Activated B cell treated with CpG ODN at 0.5 μM for 24 hours (primary cell): ENCODE data around the gene CTNND2. TPM values are rescaled to one million over a fixed set of nuclear protein-coding genes. Genes with fewer than 3 reads are reported as not detected.

Experiments used
- ATAC-seq: fragments of 200-7000 bp; cut with Tn5 transposase; one replicate; pipeline ENCODE4 v1.10.0; 2021; ENCODE audit warnings: low read depth, mild to moderate bottlenecking, moderate library complexity
- CTCF ChIA-PET: fragments of 350-600 bp; sonication (Branson Sonifier 250); formaldehyde crosslinking; loops from one replicate; lab custom pipeline; 2021; ENCODE audit warnings: antibody characterized with exemption; lab: Charles Lee
- POLR2A ChIA-PET: fragments of 350-600 bp; sonication (Branson Sonifier 250); formaldehyde crosslinking; loops from one replicate; lab custom pipeline; 2021; ENCODE audit warnings: antibody characterized with exemption; lab: Charles Lee
- DNase-seq: peaks from one replicate; pipeline ENCODE4 v3.0.0; 2022
- H3K27ac Mint-ChIP-seq: one replicate; pipeline ENCODE4 v1.8.0; 2020; ENCODE audit warnings: mixed read lengths
- H3K27me3 Mint-ChIP-seq: one replicate; pipeline ENCODE4 v1.8.0; 2021; ENCODE audit warnings: mixed read lengths
- H3K36me3 Mint-ChIP-seq: one replicate; pipeline ENCODE4 v1.8.0; 2021; ENCODE audit warnings: low read depth, mixed read lengths
- H3K4me1 Mint-ChIP-seq: one replicate; pipeline ENCODE4 v1.8.0; 2021; ENCODE audit warnings: mixed read lengths
- H3K4me3 Mint-ChIP-seq: one replicate; pipeline ENCODE4 v1.8.0; 2020; ENCODE audit warnings: mild to moderate bottlenecking, mixed read lengths
- H3K9me3 Mint-ChIP-seq: one replicate; pipeline ENCODE4 v1.8.0; 2020; ENCODE audit warnings: mixed read lengths
- intact Hi-C: fragments of 100-400 bp; cut with micrococcal nuclease; formaldehyde crosslinking; loops from one replicate; pipeline ENCODE4 v1.15.1; 2024
- total RNA-seq: library from RNA; stranded (reverse); gene quantifications from 2 replicates; pipeline ENCODE4 v1.2.3, GENCODE V29; 2022
- TF ChIP-seq, protein P1 (sequence below): fragments of 200-600 bp; IDR thresholded peaks from one replicate; pipeline ENCODE4 v1.8.0; 2022; ENCODE audit warnings: antibody characterized with exemption, mild to moderate bottlenecking

Gene CTNND2
- total RNA-seq, 1 donor from 2014 or later: not detected

GRCh38 chr5:10934783-10935355 is 969.4 kb downstream of the CTNND2 start:
- ChIA-PET CTCF (no interaction called here), POLR2A (no interaction called here)
- ATAC-seq: no peak
- Mint-ChIP-seq H3K4me1 (no peaks in the 10 kb centered on the region), H3K27me3 (peaks cover 7% of the 10 kb centered on the region), H3K36me3 (no peaks in the 10 kb centered on the region), H3K27ac (no peak overlapping the region), H3K9me3 (peaks cover 4% of the 10 kb centered on the region), H3K4me3 (no peak overlapping the region)
- intact Hi-C loops: no loop called here
- TF ChIP-seq, protein P1, sequence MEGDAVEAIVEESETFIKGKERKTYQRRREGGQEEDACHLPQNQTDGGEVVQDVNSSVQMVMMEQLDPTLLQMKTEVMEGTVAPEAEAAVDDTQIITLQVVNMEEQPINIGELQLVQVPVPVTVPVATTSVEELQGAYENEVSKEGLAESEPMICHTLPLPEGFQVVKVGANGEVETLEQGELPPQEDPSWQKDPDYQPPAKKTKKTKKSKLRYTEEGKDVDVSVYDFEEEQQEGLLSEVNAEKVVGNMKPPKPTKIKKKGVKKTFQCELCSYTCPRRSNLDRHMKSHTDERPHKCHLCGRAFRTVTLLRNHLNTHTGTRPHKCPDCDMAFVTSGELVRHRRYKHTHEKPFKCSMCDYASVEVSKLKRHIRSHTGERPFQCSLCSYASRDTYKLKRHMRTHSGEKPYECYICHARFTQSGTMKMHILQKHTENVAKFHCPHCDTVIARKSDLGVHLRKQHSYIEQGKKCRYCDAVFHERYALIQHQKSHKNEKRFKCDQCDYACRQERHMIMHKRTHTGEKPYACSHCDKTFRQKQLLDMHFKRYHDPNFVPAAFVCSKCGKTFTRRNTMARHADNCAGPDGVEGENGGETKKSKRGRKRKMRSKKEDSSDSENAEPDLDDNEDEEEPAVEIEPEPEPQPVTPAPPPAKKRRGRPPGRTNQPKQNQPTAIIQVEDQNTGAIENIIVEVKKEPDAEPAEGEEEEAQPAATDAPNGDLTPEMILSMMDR: no peak
- no peak for DNase-seq

DNA sequence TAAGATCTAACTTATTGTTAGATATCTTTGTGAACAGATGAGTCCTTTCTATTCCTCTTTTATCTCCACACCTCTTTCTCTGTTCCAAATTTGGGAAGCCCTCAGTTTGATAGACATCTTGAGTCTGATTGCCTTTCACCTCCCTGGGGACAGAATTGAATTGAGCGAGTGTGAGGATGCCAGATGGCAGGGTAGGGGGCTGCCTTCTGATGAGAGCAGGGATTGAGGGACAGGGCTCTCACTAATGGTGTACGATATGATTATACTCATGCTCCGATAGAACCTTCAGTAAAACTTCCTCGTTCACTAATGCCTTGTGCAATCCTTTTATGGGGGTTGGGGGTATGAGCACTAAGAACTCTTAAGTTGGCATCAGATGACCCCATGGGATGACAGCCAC is 971.1 kb downstream of the CTNND2 start:
- TF ChIP-seq, protein P1: no peak
- peaks cover 7% of the 10 kb centered on the region for H3K27me3 Mint-ChIP-seq
- H3K4me3 Mint-ChIP-seq: no peak overlapping the region
- intact Hi-C loops: no loop called here
- ATAC-seq: no peak
- H3K36me3 Mint-ChIP-seq: no peaks in the 10 kb centered on the region
- H3K9me3 Mint-ChIP-seq: peaks cover 11% of the 10 kb centered on the region
- ChIA-PET CTCF (no interaction called here), POLR2A (no interaction called here)
- no peak for DNase-seq
- no peaks in the 10 kb centered on the region for H3K4me1 Mint-ChIP-seq
- H3K27ac Mint-ChIP-seq: no peak overlapping the region

DNA sequence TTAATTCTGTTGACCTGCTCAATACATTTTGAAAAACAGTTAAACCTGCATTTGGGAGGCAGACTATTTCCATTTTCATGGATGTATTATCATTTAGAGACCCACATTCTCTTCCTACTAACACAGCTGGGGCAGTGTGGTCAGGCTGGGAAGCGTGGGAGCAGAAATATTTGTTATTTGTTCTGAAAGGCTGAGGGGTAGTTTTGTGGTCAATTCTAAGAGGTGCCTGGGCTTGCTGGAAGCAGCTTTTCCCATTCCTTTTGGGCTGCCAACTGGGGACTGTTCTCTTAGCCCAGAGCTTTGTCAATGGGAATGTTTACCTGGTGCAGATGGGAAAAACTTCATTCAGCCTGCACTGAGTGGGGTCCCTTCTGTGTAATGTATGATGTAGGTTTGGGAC is 971.8 kb downstream of the CTNND2 start:
- no peak for ATAC-seq
- TF ChIP-seq, protein P1: no peak
- Mint-ChIP-seq H3K27me3 (peaks cover 7% of the 10 kb centered on the region), H3K4me3 (no peak overlapping the region), H3K9me3 (peaks cover 11% of the 10 kb centered on the region), H3K36me3 (no peaks in the 10 kb centered on the region), H3K4me1 (no peaks in the 10 kb centered on the region), H3K27ac (no peak overlapping the region)
- intact Hi-C loops: no loop called here
- ChIA-PET CTCF (no interaction called here), POLR2A (no interaction called here)
- no peak for DNase-seq

GRCh38 chr5:10927608-10928007 is 976.6 kb downstream of the CTNND2 start:
- Mint-ChIP-seq H3K36me3 (no peaks in the 10 kb centered on the region), H3K27me3 (peaks cover 10% of the 10 kb centered on the region), H3K9me3 (peaks cover 15% of the 10 kb centered on the region), H3K4me1 (no peaks in the 10 kb centered on the region), H3K27ac (no peak overlapping the region), H3K4me3 (no peak overlapping the region)
- DNase-seq: no peak
- TF ChIP-seq, protein P1: no peak
- ChIA-PET POLR2A (no interaction called here), CTCF (no interaction called here)
- no peak for ATAC-seq
- intact Hi-C loops: no loop called here

DNA sequence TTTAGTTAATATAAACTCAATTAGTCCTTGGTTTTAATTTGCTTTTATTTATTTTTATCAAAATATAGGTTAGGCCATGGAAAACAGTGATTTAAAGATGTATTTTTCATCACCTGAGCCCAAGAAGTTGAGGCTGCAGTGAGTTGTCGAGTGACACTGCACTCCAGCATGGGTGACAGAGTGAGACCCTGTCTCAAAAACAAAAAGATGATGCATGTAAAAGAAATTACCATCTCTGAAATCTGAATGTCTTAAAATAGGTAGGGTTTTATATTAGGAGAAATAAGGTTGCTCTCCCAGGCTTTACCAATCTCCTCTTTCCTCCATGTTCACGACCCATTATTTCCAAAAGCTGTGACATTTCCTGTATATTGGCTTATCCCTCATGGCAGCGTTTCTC is 980.9 kb downstream of the CTNND2 start:
- no peak for DNase-seq
- TF ChIP-seq, protein P1: no peak
- ATAC-seq: no peak
- POLR2A ChIA-PET: no interaction called here
- Mint-ChIP-seq H3K27ac (no peak overlapping the region), H3K4me3 (no peak overlapping the region), H3K4me1 (no peaks in the 10 kb centered on the region), H3K9me3 (peaks cover 4% of the 10 kb centered on the region), H3K27me3 (peaks cover 8% of the 10 kb centered on the region), H3K36me3 (no peaks in the 10 kb centered on the region)
- intact Hi-C loops: no loop called here
- CTCF ChIA-PET: no interaction called here
